IMR-90 (cell line): ENCODE data around the gene GPR141. TPM values are rescaled to one million over a fixed set of nuclear protein-coding genes. Genes with fewer than 3 reads are reported as not detected.

Experiments used
- ATAC-seq: fragments of 200-7000 bp; cut with Tn5 transposase; 2 replicates; pipeline ENCODE4 v1.9.1; 2020; ENCODE audit warnings: low read depth, mild to moderate bottlenecking, moderate library complexity
- BruUV-seq: library from RNA; stranded (reverse); fragments of 400-500 nt; replicated peaks from 2 replicates; lab custom pipeline; 2021; lab: Mats Ljungman, UMichigan
- CTCF ChIA-PET: fragments of 300-600 bp; formaldehyde crosslinking; extraction: SDS; loops from one replicate; lab custom pipeline; 2021; ENCODE audit warnings: antibody characterized with exemption; lab: Yijun Ruan, JAX
- POLR2A ChIA-PET: fragments of 300-600 bp; sonication (Branson Sonifier 250); formaldehyde crosslinking; loops from one replicate; lab custom pipeline; 2022; ENCODE audit warnings: antibody characterized with exemption; ENCODE audit not compliant: unreplicated experiment; lab: Charles Lee
- DNase-seq: peaks from one replicate; pipeline ENCODE4 v3.0.0; 2013
- H2AFZ ChIP-seq: replicated peaks from 2 replicates; pipeline ENCODE3; 2013; ENCODE audit warnings: low read length, mild to moderate bottlenecking; ENCODE audit not compliant: poor library complexity
- H2AK5ac ChIP-seq: 2 replicates; pipeline ENCODE4 v1.6.1; 2013; ENCODE audit warnings: low read depth, low read length, inconsistent platforms
- H2AK9ac ChIP-seq: replicated peaks from 2 replicates; pipeline ENCODE3; 2013; ENCODE audit warnings: mild to moderate bottlenecking, low read depth, low read length, moderate library complexity; ENCODE audit not compliant: poor library complexity
- H2BK120ac ChIP-seq: 2 replicates; pipeline ENCODE4 v1.6.1; 2013; ENCODE audit warnings: low read depth, low read length, inconsistent platforms
- H2BK15ac ChIP-seq: 3 replicates; pipeline ENCODE4 v1.6.1; 2013; ENCODE audit warnings: low read depth, low read length, inconsistent platforms
- H2BK20ac ChIP-seq: 2 replicates; pipeline ENCODE4 v1.6.1; 2013; ENCODE audit warnings: low read depth, mild to moderate bottlenecking, inconsistent platforms, low read length, moderate library complexity
- H2BK5ac ChIP-seq: 2 replicates; pipeline ENCODE4 v1.6.1; 2013; ENCODE audit warnings: mild to moderate bottlenecking, low read depth, low read length, inconsistent platforms; ENCODE audit not compliant: poor library complexity, severe bottlenecking
- H3K14ac ChIP-seq: replicated peaks from 2 replicates; pipeline ENCODE4 v1.6.1; 2013; ENCODE audit warnings: low read depth, low read length, inconsistent platforms
- H3K18ac ChIP-seq: 2 replicates; pipeline ENCODE4 v1.6.1; 2013; ENCODE audit warnings: low read depth, low read length, control low read depth
- H3K23ac ChIP-seq: 2 replicates; pipeline ENCODE4 v1.6.1; 2013; ENCODE audit warnings: low read depth, low read length, inconsistent platforms
- H3K27ac ChIP-seq: 2 replicates; pipeline ENCODE4 v1.5.1; 2013; ENCODE audit warnings: mild to moderate bottlenecking, control low read depth, low read length; ENCODE audit not compliant: insufficient read depth
- H3K27me3 ChIP-seq: 2 replicates; pipeline ENCODE4 v1.6.1; 2013; ENCODE audit warnings: low read length; ENCODE audit not compliant: control insufficient read depth, insufficient read depth
- H3K36me3 ChIP-seq: 2 replicates; pipeline ENCODE4 v1.6.1; 2013; ENCODE audit warnings: low read length, mixed read lengths; ENCODE audit not compliant: control insufficient read depth, insufficient read depth
- H3K4ac ChIP-seq: 2 replicates; pipeline ENCODE4 v1.6.1; 2013; ENCODE audit warnings: low read depth, low read length, inconsistent platforms
- H3K4me1 ChIP-seq: 2 replicates; pipeline ENCODE4 v1.6.1; 2013; ENCODE audit warnings: low read length, mixed read lengths; ENCODE audit not compliant: control insufficient read depth, insufficient read depth
- H3K4me2 ChIP-seq: 2 replicates; pipeline ENCODE4 v1.6.1; 2013; ENCODE audit warnings: low read depth, mild to moderate bottlenecking, control low read depth, low read length, moderate library complexity
- H3K4me3 ChIP-seq: 2 replicates; pipeline ENCODE4 v1.5.1; 2013; ENCODE audit warnings: low read depth, mild to moderate bottlenecking, control low read depth, low read length, moderate library complexity; ENCODE audit not compliant: insufficient read depth
- H3K56ac ChIP-seq: 2 replicates; pipeline ENCODE4 v1.6.1; 2013; ENCODE audit warnings: low read length, inconsistent platforms; ENCODE audit not compliant: insufficient read depth; ENCODE audit errors: extremely low read depth
- H3K79me1 ChIP-seq, 2 experiments: 2 replicates each; pipeline ENCODE4 v1.6.1; 2013; ENCODE audit warnings: low read length in 2 of 2, inconsistent platforms in 1 of 2, low read depth in 1 of 2
- H3K9ac ChIP-seq: 2 replicates; pipeline ENCODE4 v1.6.1; 2013; ENCODE audit warnings: low read depth, low read length, control low read depth
- H3K9me1 ChIP-seq: 2 replicates; pipeline ENCODE4 v1.6.1; 2013; ENCODE audit warnings: low read length, inconsistent platforms; ENCODE audit not compliant: insufficient read depth
- H3K9me3 ChIP-seq: 2 replicates; pipeline ENCODE4 v1.6.1; 2013; ENCODE audit warnings: low read length; ENCODE audit not compliant: control insufficient read depth, insufficient read depth
- H4K20me1 ChIP-seq: 2 replicates; pipeline ENCODE4 v1.6.1; 2013; ENCODE audit warnings: low read length, inconsistent platforms; ENCODE audit not compliant: insufficient read depth
- H4K5ac ChIP-seq: 2 replicates; pipeline ENCODE4 v1.6.1; 2013; ENCODE audit warnings: mild to moderate bottlenecking, low read depth, low read length, control low read depth
- H4K8ac ChIP-seq, 2 experiments: 2 replicates each; pipeline ENCODE4 v1.6.1; 2013; ENCODE audit warnings: low read depth in 2 of 2, low read length in 2 of 2, control low read depth in 1 of 2, inconsistent platforms in 1 of 2
- H4K91ac ChIP-seq: 2 replicates; pipeline ENCODE4 v1.6.1; 2013; ENCODE audit warnings: low read depth, low read length, inconsistent platforms; ENCODE audit not compliant: insufficient read depth
- CEBPB ChIP-seq: IDR thresholded peaks from 2 replicates; pipeline ENCODE4 v1.6.1; 2012; ENCODE audit warnings: low read depth, low read length, improper control_type of control experiment
- FOS ChIP-seq: fragments of 150-350 bp; IDR thresholded peaks from 2 replicates; pipeline ENCODE4 v1.6.1; 2016; ENCODE audit warnings: low read depth, low read length
- MAFK ChIP-seq: IDR thresholded peaks from 2 replicates; pipeline ENCODE4 v1.6.1; 2012; ENCODE audit warnings: low read depth, low read length, improper control_type of control experiment
- MAZ ChIP-seq: IDR thresholded peaks from 2 replicates; pipeline ENCODE4 v1.6.1; 2012; ENCODE audit warnings: low read depth, mild to moderate bottlenecking, low read length, improper control_type of control experiment, moderate library complexity, borderline replicate concordance
- MXI1 ChIP-seq: IDR thresholded peaks from 2 replicates; pipeline ENCODE4 v1.6.1; 2012; ENCODE audit warnings: low read depth, mild to moderate bottlenecking, low read length, moderate library complexity, borderline replicate concordance
- NFE2L2 ChIP-seq: fragments of 150-350 bp; IDR thresholded peaks from 2 replicates; pipeline ENCODE4 v1.6.1; 2016; ENCODE audit warnings: low read depth, mild to moderate bottlenecking, low read length
- POLR2A ChIP-seq: IDR thresholded peaks from 2 replicates; pipeline ENCODE4 v1.6.1; 2012; ENCODE audit warnings: mild to moderate bottlenecking, low read depth, low read length
- RAD21 ChIP-seq: IDR thresholded peaks from 2 replicates; pipeline ENCODE4 v1.6.1; 2012; ENCODE audit warnings: low read length, improper control_type of control experiment
- RCOR1 ChIP-seq: IDR thresholded peaks from 2 replicates; pipeline ENCODE4 v1.6.1; 2012; ENCODE audit warnings: mild to moderate bottlenecking, low read length, improper control_type of control experiment; ENCODE audit not compliant: insufficient replicate concordance
- RFX5 ChIP-seq: IDR thresholded peaks from 2 replicates; pipeline ENCODE4 v1.8.0; 2012; ENCODE audit warnings: low read depth, mild to moderate bottlenecking, low read length, moderate library complexity
- WGBS, 2 experiments: methylation state at CpG; one replicate each; pipeline versions ENCODE4 v1.1.5 to v1.1.7; 2013; ENCODE audit warnings: missing lambda C conversion rate in 2 of 2; ENCODE audit not compliant: insufficient read length in 1 of 2; ENCODE audit errors: extremely low coverage in 2 of 2; 5-methylcytosine and 5-hydroxymethylcytosine counted together
- dilution Hi-C: fragments of 300-500 bp; cut with HindIII; formaldehyde crosslinking; loops from one replicate; pipeline ENCODE4 v1.14.3; 2018; ENCODE audit warnings: low sequenced_read_pairs; ENCODE audit not compliant: unreplicated experiment
- in situ Hi-C: fragments of 300-500 bp; cut with MboI; formaldehyde crosslinking; loops from 3 replicates; pipeline ENCODE4 v1.14.3; 2019; ENCODE audit warnings: low sequenced_read_pairs, inconsistent platforms, mixed read lengths
- intact Hi-C: fragments of 100-400 bp; cut with micrococcal nuclease; formaldehyde crosslinking; loops from 2 replicates; pipeline ENCODE4 v1.10.0; 2022
- polyA plus RNA-seq, 3 experiments: library from polyadenylated mRNA; depleted of rRNA; stranded (reverse); fragments of >200 nt; gene quantifications; 2 replicates each; pipeline ENCODE4 v1.2.3, GENCODE V29; 2012; ENCODE audit warnings: low replicate concordance in 1 of 3
- total RNA-seq: library from RNA; depleted of rRNA; stranded (reverse); fragments of >200 nt; gene quantifications from 2 replicates; pipeline ENCODE4 v1.2.3, GENCODE V29; 2012
- TF ChIP-seq, protein P1 (sequence below): fragments of 150-350 bp; IDR thresholded peaks from 2 replicates; pipeline ENCODE4 v1.6.1; 2017; ENCODE audit warnings: mild to moderate bottlenecking, antibody characterized with exemption, low read length, low read depth
- TF ChIP-seq, protein P2 (sequence below): conservative IDR thresholded peaks from 2 replicates; pipeline ENCODE4 v1.5.1; 2012; ENCODE audit warnings: mild to moderate bottlenecking, low read depth, low read length, improper control_type of control experiment

Gene GPR141
- total and polyA plus RNA-seq, 2 of the 4 experiments (the other 2 are of a cell fraction): not detected

DNA sequence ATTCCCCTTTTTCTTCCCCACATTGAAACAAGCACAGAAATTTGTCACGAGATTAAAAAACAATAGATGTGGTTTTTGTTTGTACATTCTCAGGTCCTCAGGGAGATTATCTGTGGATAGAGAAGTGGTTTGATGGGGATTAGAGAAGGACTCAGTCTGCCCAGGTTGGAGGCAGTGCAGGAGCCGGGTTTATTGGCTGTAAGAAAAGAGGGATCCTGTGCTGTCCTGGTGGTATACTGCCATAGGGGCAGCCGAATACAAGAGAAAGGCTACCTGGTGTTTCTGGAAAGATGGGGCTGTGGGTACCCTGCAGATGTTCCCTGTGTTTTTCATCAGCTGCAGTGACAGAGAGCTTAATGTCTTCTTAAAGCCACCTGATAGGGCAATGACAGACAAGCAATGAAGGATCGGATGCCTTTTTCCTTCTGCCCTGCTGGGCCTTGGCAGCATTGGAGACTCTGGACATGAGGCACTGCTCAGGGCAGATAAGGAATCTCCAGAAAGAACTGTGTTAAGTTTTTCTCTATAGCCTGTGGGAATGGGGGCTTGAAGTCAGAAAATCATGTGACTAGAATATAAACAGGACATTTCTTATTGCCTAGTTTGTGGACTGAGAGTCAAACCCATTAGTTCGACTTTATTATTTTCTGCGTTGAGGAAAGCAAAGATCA lies 18.1 kb upstream of the GPR141 start:
- no peak overlapping the region for H3K4me2 ChIP-seq
- dilution Hi-C loops: no loop called here

More for the DNA sequence above, 18.1 kb upstream of the GPR141 start:
- Histone ChIP-seq H2AFZ (no peak overlapping the region), H2BK5ac (no peak overlapping the region), H3K4me1 (no peaks in the 10 kb centered on the region), H3K27me3 (no peaks in the 10 kb centered on the region), H3K9ac (no peak overlapping the region), H2BK20ac (no peak overlapping the region), H3K9me1 (no peaks in the 10 kb centered on the region), H3K23ac (no peak overlapping the region), H3K4ac (no peak overlapping the region), H3K56ac (no peak overlapping the region), H2BK15ac (no peak overlapping the region), H2BK120ac (no peak overlapping the region), H4K5ac (no peak overlapping the region), H3K9me3 (peaks cover 8% of the 10 kb centered on the region), H4K20me1 (no peaks in the 10 kb centered on the region), H3K18ac (no peak overlapping the region), H3K36me3 (no peaks in the 10 kb centered on the region), H3K14ac (no peak overlapping the region), H4K91ac (no peak overlapping the region), H2AK5ac (no peak overlapping the region), H3K27ac (no peak overlapping the region), H2AK9ac (no peak overlapping the region), H3K79me1 (no peaks in the 10 kb centered on the region), H3K4me3 (no peak overlapping the region), H4K8ac (no peak overlapping the region)
- no peak for ATAC-seq
- BruUV-seq: no TSS peak
- no CpG with 5 or more reads among the region's 6 CpGs for WGBS, 2 experiments
- TF ChIP-seq, protein P1, sequence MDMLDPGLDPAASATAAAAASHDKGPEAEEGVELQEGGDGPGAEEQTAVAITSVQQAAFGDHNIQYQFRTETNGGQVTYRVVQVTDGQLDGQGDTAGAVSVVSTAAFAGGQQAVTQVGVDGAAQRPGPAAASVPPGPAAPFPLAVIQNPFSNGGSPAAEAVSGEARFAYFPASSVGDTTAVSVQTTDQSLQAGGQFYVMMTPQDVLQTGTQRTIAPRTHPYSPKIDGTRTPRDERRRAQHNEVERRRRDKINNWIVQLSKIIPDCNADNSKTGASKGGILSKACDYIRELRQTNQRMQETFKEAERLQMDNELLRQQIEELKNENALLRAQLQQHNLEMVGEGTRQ: no peak
- no peak for TF ChIP-seq MXI1
- no peak for TF ChIP-seq CEBPB
- no peak for TF ChIP-seq NFE2L2
- no peak for TF ChIP-seq MAZ
- TF ChIP-seq RFX5: no peak
- no peak for TF ChIP-seq RAD21
- no peak for TF ChIP-seq POLR2A
- TF ChIP-seq FOS: no peak
- TF ChIP-seq, protein P2, sequence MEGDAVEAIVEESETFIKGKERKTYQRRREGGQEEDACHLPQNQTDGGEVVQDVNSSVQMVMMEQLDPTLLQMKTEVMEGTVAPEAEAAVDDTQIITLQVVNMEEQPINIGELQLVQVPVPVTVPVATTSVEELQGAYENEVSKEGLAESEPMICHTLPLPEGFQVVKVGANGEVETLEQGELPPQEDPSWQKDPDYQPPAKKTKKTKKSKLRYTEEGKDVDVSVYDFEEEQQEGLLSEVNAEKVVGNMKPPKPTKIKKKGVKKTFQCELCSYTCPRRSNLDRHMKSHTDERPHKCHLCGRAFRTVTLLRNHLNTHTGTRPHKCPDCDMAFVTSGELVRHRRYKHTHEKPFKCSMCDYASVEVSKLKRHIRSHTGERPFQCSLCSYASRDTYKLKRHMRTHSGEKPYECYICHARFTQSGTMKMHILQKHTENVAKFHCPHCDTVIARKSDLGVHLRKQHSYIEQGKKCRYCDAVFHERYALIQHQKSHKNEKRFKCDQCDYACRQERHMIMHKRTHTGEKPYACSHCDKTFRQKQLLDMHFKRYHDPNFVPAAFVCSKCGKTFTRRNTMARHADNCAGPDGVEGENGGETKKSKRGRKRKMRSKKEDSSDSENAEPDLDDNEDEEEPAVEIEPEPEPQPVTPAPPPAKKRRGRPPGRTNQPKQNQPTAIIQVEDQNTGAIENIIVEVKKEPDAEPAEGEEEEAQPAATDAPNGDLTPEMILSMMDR: no peak
- TF ChIP-seq RCOR1: no peak
- no peak for TF ChIP-seq MAFK
- in situ Hi-C loops (no loop called here), intact Hi-C loops (no loop called here)
- ChIA-PET CTCF (no interaction called here), POLR2A (no interaction called here)
- DNase-seq: no peak
